Inflammatory macrophage treated with lipopolysaccharide for 4 hours (primary cell): ENCODE data around the gene ZNF618.

Experiments
- DNase-seq: peaks from one replicate; pipeline ENCODE4 v3.0.0-alpha.2; 2020

The ZNF618 gene

DNA sequence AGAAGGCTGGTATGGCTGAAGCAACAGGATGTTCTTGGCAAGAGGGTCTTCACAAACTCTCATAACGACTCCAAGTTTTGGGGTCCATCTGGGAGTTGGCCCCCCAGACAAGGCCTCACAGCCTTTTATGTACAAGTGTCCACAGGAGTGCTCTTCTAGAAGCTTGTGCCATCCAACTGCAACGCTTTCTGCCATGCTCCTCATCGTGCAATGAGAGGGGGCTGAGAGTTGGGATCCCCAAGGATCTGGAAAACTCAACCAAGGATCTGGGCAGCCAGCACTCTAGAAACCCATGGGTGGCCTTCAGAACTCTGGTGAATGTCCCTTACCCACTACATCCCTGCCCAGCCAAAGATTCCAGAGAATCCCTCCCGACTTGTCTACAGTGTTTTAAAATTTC, 210.5 kb downstream of the ZNF618 start:
- no peak for DNase-seq

GRCh38 chr9:114087721-114088120, 211.6 kb downstream of the ZNF618 start:
- DNase-seq, result no peak

DNA sequence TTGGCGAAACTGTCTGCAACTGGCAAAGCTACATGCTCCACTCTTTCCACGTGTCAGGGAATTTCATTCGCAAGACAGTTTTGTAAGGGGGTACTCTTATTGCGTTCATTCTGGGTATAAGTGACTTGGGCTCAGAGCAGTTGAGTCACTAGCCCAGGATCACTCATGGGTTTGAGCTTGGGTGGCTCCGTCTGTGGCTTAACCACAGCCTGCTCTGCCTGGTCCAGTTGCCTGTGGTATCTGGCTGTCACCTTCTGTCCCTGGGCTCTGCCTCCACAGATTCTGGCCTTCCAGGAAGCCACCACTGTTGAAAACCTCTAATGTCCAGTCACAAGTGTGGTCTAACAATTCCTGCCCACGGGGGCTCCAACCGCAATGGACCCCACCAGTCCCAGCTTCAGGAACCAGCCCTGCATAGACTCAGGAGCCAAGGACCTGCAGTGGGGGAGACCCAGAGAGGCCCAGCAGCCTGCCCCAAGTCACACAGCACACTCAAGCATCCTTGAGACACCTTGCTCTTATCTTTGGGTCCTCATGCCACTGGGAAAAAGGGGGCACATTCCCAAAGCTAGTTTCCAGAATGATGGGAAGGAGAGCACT, 212.6 kb downstream of the ZNF618 start:
- no peak for DNase-seq

GRCh38 chr9:114089206-114089840, 213.2 kb downstream of the ZNF618 start:
- DNase-seq, result no peak

DNA sequence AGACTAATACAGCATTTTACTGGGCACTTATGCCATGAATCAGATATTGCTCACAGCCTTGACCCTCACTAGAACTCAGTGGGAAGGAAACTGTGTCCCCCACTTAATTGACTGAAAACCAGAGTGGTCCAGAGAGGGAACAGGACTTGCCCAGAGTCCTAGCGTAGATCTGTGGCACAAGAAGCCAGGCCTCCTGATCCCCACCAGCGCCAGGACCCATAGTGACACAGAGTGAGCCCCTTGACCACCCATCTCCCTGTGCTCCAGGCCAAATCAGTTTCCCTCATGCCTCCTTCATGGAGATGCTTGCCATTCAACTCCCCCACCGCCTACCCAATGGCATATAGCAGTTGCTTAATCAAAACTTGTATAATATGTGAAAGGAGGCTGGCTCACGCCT, 214.7 kb downstream of the ZNF618 start:
- no peak for DNase-seq

DNA sequence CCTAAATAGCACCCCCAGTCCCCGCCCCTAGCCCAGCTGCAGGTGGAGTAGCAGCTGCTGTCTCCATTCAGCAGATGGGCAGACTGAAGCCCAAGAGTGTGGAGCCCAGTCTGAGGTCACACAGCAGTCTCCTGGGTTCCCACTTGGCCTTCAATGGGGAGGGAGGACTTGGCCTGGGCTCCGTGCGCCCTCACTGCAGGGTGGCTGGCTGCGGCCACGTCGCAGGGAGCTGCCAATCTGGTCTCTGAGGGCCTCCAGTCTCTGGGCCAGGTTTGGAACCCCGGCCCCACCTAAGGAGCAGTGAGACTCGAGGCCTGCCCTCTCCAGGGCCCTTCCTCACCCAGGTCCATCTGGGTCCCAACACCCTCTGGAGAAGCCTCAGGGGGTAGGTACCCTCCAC, 215.6 kb downstream of the ZNF618 start:
- DNase-seq, result no peak

DNA sequence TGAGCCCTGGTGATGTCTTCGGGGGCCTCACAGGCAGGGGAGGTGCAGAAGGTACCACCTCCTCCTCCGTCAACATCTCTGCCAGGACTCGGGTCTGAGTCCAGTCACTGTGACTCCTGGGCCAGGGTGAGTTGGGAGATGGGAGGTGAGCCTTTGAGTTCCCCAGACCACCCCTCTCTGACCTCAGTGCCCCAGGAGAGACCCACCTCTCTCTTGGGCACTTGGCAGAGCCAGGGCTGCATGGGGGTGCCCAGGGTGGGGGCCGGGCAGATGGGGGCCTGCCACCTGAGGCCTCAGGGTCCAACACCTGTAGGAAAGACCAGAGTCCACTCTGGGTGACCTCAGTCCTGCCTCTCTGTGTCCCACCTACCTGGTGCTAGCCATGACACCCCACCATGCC, 216.2 kb downstream of the ZNF618 start:
- DNase-seq, result no peak

DNA sequence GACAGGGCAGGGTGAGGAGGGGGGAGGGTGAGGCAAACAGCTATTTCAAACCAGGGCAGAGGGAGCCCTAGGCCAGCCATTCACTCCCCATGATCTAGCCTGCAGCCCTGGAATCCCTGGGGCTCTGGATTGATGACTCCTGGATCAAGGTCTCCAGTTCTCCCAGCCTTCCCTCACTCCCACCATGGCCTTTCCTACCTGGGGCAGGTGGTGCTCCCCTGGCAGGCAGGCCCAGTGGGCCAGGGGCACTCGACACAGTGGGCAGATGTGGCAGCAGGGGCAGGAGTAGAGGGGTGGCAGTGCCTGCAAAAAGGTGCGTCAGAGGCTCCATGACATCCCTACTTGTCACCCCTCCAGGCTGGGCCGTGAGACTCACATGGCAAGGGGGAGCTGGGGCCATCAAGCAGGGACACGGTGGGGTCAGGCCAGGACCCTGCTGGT, 216.9 kb downstream of the ZNF618 start:
- no peak for DNase-seq

DNA sequence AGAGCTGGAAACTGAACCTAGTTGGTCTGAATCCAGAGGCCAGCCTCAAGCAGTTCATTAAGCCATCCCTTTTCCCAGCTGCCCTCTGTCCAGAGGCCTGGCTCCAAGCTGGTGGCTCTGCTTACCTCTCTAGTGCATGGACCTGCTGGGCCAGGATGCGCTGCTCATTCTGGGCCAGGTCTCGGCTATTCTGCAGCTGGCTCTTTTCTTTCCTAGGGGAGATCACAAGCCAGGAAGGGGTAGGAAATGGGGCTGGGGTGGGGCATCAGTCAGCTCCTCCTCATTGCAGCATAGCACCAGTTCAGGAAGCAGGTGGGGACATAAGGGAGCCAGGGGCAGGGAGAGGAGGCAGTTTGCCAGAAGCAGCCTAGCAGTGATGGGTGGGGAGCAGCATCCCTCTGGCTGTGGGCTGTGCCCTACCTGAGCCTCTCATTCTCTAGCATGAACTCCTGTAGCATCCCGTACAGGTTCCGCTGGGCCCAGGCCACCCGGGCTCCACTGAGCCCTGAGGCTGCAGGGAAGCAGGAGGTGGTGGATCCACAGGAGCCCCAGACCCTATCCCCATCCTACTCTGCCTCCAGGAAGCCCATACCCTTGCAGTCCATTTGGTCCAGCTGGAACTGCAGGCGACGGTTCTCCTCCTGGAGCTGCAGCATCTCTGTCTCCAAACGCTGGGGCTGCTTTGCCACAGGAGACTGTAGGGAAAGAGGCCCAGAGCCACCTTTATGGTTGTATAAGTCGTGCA, 217.8 kb downstream of the ZNF618 start:
- DNase-seq, result no peak

GRCh38 chr9:114094971-114095370, 218.9 kb downstream of the ZNF618 start:
- no peak for DNase-seq

DNA sequence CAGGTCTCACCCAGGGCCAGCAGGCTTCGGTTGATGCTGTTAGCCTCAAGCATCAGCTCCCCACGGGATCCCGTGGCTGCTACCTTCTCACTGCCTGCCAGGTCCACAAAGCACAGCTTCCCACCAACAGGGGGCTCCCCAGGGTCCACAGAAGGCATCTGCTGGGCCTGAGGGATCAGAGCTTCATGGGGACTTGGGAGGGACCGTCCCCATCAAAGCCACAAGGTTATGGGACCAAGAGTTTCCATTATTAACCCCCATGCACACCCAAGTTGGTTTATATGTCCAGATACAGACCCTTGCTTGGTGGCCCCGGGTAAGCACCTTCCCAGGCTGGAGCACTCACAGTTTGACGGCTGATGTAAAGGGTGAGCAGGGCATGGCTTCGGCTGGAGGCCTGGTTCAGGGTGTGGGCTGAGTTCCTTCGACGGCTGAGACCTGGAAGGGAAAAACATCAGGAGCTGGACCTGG, 220.0 kb downstream of the ZNF618 start:
- no peak for DNase-seq

GRCh38 chr9:114096866-114097612, 220.9 kb downstream of the ZNF618 start:
- no peak for DNase-seq

- DNase-seq, result no peak
These were observed 221.5 kb downstream of the ZNF618 start for GRCh38 chr9:114097613-114098020.

DNA sequence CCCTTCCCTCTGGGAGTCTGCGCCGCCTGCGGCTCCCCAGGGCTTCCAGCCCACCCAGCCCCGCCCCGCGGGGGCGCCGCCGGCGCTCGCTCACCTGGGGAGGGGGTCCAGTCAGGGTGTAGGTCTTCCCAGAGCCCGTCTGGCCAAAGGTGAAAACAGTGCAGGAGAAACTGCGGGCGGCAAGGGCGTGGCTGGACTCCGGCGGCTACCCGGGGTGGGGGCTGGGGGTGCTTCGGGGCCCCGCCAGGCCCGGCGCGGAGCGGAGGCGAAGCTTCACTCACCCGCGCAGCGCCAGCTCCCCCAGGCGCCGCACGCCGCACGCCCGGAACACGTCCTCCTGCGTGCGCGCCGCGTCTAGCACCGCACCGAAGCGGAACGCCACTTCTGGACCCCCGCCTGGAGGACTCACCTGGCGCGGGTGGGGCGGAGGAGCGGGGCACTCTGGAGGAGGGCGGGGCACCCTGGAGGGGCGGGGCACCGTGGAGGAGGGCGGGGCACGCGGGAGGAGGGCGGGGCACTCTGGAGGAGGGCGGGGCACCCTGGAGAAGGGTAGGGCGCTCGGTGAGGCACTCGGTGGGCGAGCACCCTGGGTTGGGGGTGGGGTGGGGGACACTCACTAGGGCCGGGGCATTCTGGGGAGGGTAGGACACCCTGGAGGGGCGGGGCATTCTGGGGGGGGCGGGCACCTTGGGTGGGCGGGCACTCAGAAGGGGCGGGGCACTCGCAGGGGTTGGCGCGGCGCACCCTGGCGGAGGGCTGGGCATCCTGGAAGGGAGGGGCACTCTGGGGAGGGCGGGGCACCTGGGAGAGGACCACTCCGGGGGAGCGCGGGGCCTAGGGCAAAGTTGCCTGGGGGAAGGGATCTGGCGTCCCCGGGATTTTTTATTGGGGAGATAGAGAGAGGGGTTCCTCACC, 222.2 kb downstream of the ZNF618 start:
- peak; percentile 22 for DNase-seq

DNA sequence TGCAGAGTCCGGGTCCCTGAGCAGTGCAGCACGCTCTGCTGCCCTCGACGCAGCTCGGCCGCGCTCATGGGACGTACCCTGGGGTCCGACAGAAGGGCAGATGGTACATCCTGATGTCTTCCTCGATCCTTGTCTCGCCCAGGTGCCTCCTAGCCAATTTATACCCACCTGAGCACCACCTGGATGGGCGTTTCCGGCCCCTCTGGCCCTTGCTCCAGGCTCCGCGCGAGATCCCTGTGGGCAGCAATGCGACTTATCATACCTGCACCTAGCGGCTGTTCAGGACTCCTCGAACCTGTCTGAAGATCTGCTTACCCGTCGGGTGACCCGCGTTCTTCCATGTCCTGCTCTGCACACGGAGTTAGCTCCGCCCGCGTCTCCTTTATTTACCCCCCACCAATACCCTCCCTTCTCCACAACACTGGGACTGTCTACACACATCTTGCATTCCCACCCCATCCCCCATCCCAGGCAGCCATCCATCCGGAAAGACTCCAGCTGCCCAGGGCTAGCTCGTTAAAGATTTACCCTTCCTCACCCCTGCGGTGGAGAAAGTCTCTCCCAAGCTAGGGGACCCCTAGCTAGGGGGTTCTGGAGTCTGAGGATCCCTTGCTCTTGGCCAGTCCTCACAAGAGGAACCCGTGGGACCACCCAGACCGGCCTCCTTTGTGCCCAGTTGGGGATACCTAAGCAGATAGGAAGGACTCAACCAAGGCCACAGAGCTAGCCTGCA, 223.0 kb downstream of the ZNF618 start, which contains the start of gene KIF12:
Gene KIF12, minus strand, starts transcription at position 357 of the 733 bp plus-strand sequence. Its CDS starts 16 bp downstream, at position 341.
- no peak for DNase-seq

GRCh38 chr9:114099669-114100270, 223.7 kb downstream of the ZNF618 start:
- DNase-seq, result no peak

DNA sequence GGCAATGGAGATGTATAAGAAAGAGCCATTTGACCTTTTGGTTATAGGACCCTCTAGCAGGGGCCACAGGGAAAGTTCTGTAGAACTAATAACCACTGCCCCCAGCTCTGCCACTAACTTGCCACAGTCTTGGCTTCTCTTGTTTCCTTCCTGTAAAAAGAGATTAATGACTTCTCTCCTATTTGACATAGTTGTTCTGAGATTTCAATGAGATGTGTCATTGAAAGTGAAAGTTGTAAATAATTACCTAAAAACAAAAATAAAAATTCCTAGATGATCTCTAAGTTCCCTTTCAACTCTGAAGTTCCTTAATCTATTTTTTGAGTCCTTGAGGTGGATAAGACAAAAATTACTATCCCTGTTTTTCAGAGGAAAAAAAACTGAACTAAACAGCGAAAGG, 224.4 kb downstream of the ZNF618 start:
- DNase-seq, result peak; percentile 5

DNA sequence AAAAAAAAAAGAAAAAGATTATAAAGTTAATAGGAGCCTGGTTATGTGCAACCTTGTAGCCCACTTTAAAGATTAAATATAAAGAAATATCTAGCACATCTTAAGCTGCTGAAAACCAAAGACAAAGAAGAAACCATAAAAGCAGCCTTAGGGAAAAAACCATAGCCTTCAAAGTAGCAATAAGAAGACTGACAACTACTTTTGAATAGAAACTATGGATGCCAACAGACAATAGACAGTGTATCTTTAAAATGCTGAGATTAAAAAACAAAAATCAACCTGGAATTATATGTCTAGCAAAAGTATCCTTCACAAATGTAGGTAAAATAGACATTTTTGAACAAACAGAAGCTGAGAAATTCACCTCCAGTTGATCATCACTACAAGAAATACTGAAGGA, 226.4 kb downstream of the ZNF618 start:
- DNase-seq, result no peak

DNA sequence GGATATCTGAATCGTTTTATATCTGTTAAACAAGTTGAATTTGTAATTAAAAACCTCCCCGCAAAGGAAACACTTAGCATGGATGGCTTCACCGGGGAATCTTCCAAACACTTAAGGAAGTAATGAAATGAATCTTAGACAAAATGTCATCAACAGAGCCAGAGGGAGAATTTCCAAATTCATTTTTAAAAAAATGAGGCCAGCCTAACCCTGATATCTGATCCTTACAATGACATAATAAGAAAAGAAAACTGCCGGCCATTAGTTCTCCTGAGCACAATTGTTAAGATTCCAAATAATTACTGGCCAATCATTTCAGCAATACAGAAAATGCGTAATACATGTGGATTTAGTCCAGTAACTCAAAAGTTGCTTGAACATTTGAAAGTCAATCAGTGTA, 229.1 kb downstream of the ZNF618 start:
- no peak for DNase-seq
